ENCODE data around the gene WDPCP.
"Not testable (repeated sequence)": the region's sequence is repeated elsewhere in the genome, so short reads cannot be mapped to it uniquely, and the experiment has no call there.

WDPCP gene

DNA sequence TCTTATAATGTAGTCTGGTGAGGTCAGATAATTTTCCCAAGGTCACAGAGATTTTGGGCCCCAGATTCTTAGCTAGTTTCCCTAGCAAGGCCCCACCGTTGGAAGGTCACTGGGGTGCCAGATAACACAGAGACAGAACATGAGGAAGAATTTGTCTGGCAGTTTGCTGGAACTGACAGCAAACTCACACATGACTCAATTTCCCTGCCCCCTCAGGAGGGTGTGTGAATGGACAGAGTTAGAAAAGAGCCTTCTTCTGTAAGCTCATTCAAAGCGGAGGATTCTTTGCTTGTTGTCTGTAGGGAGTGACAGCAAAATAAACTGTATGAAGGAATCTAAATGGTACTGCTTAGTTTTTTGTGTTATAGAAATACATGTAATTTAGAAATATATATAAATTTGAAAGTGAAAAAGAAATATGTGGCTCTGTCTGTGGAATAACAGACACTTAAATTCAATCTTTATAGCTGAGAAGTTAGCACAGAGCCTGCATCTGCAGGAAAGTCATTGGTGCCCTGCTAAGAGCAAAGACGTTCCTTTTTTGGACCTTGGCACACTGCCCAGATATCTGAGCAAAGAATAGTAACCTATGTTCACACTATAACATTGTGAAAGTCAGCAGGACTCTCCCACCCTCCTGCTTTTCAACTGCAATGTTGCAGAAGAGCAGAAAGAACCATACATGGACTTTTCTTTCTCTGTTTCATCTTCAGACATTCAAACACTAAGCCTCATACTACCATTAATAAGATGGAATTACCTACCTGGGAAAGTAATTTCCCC, 2.5 kb upstream of the WDPCP start:
- DNase-seq = no peak

DNA sequence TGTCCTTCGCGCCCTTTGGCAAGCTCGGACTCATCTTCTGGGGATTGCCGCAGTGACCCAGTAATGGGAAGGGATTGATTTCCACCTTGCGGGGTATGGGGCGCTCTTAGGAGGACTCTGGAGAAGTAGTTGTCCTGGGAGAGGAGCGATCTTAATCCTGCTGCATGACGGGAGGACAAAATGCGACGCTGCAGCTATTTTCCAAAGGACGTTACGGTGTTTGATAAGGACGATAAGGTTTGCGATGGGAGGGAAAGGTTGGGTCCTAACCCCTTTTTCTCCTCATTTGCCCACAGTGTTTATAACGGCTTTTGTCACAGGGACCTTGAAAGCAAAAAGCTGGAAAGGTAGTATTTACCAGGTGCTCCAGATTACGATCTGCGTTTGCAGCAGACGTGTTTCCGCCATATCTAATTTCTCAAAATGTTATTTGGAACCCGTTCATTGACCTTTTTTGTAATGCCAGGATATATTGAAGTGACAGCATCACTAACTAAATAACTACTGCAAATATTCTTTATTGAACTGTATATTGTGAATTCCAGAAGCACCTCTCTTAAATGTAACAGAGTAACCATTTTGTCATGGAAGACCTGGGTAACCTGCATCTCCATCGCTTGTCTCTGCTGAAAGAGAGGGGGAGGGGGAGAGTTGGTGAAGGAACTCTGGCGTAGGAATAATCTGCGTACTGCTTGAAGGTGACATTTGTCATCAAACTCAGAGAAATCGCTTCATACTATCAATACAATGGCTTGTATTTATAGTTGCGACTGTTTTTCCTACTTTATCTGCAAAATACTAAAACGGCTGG, 1.1 kb upstream of the WDPCP start:
- DNase-seq = peak; percentile 25

DNA sequence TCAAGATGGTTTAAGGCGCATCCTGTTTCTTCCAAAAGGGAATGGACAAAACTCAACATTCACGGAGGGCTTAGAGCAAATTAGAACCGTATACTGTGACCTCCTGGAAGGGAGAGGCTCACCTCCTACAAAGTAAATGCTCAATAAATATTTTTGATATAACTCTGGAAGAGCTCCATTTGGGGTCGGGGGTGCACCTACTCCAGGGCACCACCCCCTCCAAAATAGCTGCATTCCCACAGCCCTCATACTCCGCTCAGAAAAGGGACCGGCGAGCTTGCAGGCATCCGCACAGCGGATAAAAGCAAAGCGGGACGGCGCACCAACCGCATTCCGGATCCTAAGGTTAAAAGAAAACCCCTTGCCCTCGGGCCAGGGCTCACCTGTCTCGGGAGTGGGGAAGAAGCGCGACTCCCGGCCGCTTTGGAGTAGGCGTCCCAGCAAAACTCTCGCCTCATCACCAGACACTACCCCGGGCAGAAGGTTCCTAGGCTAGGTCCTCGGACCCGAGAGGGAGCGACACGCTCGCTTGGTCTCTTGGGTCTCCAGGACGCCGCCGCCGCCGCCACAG, 378 bp downstream of the WDPCP start:
- DNase-seq = no peak

DNA sequence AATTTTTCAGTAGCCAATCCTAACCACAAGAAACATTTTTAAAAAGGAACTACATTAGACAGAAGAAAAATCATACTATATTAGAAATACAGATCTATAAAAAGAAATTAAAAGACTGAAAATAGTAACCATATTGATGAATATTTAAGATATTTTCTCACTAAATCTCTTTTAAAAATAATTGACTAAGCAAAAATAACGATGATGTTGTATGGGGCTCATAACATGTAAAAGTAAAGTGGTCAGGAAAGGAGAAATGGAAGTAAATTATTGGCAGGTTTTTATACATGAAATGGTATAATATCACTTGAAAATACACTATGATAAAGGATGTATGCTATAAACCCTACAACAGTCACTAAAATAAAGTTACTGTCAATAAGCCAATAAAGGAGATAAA, 5.4 kb downstream of the WDPCP start:
- DNase-seq = no peak

DNA sequence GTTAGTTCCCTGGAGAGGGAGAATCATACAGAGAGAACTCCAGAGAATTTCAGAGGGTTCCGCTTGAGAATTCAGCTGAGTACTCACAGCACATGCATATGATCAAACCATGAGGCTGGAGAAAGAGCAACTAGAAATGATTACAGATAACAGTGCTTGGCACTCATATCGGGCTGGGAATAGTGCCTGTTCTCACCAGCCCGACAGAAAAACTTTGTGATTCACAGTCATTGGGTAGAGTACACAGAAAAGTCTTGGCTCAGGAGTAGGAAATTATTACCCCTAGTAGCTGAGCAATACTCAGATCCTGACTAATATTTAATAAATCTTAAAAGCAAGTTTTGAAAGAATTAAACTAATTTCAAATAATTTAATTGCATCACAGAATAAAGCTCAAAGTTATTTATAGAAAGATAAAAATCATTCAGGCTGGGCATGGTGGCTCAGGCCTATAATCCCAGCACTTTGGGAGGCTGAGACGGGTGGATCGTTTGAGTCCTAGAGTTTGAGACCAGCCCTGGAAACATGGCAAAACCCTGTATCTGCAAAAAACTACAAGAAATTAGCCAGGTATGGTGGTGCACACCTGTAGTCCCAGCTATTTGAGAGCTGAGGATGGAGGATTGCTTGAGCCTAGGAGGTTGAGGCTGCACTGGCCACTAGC, 6.8 kb downstream of the WDPCP start:
- no peak for DNase-seq

DNA sequence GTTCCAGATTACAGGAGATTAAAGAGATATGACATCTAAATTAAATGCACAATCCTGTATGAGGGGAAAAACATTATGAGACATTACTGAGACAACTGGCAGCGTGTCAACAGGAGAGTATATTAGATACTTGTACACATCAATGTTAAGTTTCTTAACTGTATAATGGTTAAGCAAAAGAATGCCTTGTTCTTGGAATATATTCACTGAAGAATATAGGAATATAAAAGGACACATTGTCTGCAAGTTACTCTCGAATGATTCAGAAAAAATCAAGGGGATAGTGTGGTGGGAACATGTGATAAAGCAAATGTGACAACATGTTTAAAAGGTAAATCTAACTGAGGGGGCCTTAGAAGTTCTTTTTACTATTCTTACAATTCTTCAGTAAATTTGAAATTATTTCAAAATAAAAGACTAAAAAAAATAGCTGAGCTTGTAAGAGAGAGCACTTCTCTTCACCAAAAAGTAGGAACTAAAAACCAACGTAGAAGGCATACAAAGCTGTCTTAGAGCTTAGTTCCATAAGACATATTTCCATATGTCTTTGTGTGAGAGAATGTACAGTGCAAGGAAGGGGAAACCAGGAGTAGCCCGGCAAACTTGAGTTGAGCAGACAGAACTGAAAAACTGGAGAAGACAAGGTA, 7.5 kb downstream of the WDPCP start:
- DNase-seq = no peak

DNA sequence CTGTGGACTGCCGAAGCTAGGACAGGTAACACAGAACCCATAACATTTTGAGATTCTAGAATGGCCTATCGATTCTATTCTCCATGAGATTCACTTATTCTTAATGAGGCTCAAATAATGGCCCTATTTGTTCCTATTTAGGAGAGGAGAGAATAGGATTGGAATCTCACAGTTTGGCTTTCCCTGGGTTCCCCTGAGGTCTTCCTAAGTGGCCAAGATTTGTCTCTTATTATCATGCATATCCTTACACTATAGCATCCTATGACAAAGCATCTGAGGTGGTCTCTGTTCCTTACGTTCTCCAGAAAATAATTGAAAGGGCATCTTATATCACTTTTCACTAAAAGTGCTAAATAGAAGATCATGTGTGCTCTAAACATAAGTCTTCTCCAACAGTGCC, 9.5 kb downstream of the WDPCP start:
- DNase-seq = no peak

DNA sequence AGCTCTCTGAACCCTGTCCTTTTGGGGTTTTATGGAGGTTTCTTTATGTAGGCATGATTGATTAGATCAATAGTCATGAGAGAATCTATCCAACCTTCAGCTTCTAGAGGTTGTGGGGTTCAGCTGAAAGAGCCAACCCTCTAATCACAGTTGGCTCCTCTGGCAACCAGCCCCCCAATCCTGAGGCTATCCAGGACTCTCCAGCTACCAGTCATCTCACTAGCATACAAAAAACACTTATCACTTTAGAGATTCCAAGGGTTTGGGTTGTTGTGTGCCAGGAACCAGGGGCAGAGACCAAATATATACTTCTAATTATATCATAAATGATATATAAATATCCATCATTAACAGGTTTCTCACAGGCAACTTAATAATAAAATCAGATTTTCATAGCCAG, 11.7 kb downstream of the WDPCP start:
- DNase-seq = no peak

DNA sequence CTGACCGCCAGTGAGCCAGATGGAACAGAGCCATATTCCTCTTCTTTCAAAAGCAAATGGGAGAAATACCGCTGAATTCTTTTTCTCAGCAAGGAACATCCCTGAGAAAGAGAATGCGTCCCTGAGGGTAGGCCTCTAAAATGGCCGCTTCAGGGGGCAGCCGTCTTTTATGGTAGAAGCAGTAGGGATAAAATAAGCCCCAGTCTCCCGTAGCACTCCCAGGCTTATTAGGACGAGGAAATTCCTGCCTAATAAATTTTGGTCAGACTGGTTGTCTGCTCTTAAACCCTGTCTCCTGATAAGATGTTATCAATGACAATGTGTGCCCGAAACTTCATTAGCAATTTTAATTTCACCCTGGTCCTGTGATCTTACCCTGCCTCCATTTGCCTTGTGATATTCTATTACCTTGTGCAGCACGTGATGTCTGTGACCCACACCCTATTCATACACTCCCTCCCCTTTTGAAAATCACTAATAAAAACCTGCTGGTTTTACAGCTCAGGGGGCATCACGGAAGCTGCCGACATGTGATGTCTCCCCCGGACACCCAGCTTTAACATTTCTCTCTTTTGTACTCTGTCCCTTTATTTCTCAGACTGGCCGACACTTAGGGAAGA, 14.4 kb downstream of the WDPCP start:
- not testable (repeated sequence) for DNase-seq

DNA sequence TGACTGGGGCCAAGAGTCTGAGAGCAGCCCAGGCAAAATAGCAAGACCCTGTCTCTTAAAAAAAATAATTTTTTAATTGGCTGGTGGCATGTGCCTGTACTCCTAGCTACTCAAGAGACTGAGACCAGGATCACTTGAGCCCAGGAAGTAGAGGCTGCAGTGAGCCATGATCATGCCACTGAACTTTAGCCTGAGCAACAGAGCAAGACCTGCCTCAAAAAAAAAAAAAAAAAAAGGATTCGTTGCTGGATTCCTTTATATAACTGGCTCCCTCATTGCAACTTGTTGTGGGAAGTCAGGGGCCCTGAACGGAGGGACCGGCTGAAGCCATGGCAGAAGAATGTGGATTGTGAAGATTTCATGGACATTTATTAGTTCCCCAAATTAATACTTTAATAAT, 15.3 kb downstream of the WDPCP start:
- not testable (repeated sequence) for DNase-seq

DNA sequence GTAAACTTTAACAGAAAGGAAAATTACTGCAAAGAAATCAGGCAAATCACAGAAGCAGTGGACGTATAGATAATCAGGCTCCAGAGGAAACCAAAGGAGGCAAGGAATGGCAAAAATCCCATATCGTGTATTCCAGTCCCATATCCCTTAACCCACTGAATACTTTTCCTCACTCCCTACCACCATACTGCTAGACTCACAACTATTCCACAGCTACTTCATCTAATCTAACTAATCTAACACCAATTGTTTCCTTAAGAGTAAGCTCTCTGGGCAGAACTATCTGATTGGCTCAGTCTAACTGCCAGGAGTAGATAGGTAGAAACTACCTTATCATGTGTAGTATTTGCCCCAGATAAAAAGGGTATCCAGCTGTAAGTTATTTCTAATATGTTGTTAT, 16.3 kb downstream of the WDPCP start:
- DNase-seq = no peak

DNA sequence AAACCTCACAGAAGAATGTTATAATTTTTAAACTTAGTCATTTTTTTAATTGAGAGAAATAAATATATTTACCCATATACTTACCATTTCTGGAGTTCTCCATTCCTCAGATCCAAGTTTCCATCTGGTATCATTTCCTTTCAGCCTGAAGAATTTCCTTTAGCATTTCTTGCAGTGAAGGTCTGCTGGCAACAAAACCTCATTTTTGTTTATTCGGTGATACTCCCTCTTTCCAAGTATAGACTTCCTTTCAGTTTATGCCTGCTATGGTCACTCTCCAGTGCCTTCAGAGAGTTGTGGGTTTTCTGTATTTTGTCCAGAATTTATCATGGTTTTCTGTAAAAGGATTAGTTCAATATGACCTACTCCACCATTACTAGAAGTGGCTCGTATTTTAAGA, 17.0 kb downstream of the WDPCP start:
- no peak for DNase-seq

DNA sequence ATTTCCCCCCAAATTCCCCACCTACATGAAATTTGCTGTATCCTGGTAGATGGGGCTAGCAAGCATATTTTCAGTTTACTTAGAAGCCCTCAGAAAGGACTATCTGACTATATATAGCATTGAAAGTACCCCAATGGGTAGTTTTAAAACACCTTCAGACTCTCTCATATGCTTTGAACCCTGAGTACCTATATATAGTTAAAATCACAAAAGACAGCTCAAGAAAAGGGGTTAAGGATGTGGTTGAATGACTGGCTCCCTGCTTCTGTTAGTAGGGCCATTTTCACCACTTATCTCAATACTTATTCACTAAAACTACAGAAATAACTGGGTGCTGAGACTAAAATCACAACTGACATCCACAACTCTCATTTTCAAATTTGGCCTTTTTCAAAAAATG, 18.5 kb downstream of the WDPCP start:
- no peak for DNase-seq

DNA sequence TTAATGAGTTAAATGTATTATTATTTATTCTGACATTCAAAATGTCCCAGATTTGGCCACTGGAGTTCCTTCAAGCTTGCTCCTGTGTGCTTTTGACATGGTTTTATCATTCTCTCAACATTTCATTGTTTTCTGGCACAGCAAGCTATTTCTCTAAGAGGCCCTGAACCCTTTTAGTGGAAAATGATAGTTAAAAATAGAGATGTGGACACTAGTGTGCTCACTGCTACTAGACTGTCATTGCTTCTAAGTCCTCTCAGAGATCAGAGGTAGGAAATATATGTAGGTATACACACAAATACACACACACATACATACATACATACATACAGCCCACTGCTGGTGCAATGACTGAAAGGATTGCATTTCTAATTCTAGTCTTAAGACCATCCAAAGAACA, 25.5 kb downstream of the WDPCP start:
- no peak for DNase-seq

DNA sequence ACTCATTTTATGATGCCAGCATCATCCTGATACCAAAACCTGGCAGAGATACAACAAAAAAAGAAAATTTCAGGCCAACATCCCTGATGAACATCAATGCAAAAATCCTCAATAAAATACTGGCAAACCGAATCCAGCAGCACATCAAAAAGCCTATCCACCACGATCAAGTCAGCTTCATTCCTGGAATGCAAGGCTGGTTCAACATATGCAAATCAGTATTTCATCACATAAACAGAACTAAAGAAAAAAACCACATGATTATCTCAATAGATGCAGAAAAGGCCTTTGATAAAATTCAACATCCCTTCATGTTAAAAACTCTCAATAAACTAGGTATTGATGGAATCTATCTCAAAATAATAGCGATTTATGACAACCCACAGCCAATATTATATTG, 29.4 kb downstream of the WDPCP start:
- DNase-seq = not testable (repeated sequence)

DNA sequence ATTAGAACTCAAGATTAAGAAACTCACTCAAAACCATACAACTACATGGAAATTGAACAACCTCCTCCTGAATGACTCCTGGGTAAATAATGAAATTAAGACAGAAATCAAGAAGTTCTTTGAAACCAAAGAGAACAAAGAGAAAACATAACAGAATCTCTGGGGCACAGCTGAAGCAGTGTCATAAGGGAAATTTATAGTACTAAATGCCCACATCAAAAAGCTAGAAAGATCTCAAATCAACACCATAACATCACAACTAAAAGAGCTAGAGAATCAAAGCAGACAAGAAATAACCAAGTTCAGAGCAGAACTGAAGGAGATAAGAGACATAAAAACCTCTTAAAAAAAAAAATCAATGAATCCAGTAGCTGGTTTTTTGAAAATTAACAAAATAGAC, 30.5 kb downstream of the WDPCP start:
- DNase-seq = not testable (repeated sequence)

DNA sequence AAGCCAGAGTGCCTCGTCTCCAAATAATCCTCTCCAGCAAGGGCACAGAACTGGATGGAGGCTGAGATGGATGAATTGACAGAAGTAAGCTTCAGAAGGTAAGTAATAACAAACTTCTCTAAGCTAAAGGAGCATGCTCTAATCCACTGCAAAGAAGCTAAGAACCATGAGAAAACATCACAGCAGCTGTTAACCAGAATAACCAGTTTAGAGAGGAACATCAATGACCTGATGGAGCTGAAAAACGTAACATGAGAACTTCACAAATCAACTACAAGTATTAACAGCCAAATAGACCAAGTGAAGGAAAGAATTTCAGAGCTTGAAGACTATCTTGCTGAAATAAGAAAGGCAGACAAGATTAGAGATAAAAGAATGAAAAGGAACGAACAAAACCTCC, 32.3 kb downstream of the WDPCP start:
- no peak for DNase-seq

DNA sequence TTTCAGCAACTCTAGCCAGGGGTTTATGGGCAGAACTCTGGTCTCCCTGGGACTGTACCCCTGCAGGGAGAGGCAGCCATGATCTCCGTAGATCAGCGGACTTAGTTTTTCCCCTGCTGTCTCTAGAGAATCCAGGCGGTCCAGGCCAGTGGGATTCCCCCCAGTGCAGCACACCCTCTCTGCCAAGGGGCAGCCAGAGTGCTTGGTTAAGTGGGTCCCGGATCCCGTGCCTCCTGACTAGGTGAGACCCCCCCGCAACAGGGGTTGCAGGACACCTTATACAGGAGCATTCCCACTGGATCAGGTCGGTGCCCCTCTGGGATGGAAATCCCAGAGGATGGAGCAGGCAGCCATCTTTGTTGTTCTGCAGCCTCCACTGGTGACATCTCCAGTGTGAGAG, 33.0 kb downstream of the WDPCP start:
- no peak for DNase-seq

DNA sequence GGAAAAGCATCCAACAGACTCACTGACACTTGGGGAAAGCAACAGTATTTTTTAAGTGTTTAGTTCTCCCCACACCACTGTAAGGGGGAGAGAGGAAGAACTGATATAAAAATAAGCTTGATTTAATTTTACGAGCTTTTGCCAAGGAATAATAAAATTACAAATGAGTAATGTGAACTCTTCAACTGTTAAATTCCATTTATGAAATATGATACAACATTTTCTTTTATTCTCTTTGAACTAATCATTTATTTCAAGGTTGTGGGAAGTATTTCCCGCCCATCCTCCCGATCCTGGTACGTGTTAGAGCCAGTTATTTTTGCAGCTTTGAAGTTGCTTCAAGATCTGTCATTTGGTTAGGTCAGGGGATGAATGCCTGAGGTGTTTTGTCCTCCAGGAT, 35.2 kb downstream of the WDPCP start:
- no peak for DNase-seq

DNA sequence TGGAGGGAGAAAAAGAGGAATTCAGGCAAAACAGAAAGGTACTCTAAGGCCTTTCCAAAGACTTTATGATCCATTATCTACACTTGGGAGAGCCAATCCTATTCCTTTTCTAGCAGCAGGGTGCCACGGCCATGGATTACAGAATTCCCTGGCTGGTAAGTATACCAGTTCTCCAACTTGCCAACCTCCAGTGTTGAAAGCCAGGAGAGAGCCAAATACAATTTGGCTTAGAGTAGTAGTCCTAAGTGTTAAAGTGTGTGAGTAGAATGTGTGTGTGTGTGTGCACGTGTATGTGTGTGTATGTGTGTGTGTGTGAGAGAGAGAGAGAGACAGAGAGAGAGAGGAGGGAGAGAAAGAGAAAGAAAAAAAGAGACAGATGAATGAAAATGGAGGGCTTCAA, 43.3 kb downstream of the WDPCP start:
- no peak for DNase-seq

DNA sequence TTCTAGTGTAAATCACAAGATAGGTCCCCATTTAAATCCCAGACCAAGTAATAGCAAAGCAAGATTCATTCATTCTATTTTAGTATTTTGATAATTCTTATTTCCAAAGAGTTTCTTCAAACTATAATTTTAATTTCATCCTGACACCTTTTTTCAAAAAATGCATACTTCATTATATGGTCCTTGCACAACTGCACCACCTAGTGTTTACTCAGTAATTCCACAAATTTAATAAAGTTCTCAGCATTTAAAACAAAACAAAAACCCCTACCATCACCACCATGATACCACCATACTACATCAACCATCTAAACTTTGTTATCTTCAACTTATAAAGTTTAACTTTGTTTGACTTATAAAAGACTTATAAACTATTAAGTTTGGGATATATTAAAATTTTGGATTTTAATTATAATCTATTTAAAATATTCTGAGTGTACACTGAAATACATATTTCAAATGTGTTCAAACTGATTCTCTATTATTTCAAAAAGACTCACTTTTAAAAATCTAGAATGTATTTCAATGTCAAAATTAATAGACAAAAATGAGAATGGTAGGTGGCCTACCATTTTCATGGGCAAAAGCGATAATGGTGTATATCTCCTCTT, 44.2 kb downstream of the WDPCP start:
- peak; percentile 7 for DNase-seq
